ENCODE data around the gene KCNQ1. TPM values are rescaled to one million over a fixed set of nuclear protein-coding genes. Genes with fewer than 3 reads are reported as not detected.

The KCNQ1 gene
- polyA plus RNA-seq, 1 donor (not counting 4 experiments of a cell fraction or from before 2014, with no cell fraction given) = not detected

GRCh38 chr11:2588809-2589537 lies 144.2 kb downstream of the KCNQ1 start:
- no peak overlapping the region for H3K9ac ChIP-seq (ENCODE audit: control insufficient read depth, extremely low read depth, insufficient read depth, low read length)
- no peaks in the 10 kb centered on the region for H3K4me1 ChIP-seq (ENCODE audit: control insufficient read depth, extremely low read depth, insufficient read depth, low read length)
- no peaks in the 10 kb centered on the region for H4K20me1 ChIP-seq (ENCODE audit: control insufficient read depth, extremely low read depth, insufficient read depth, low read length)
- dilution Hi-C loops (cut with MboI; ENCODE audit: extremely low pct_ligation_motif_present, low sequenced_read_pairs) = no loop called here
- H3K27me3 ChIP-seq (ENCODE audit: control insufficient read depth, extremely low read depth, insufficient read depth, low read length) = peaks cover 11% of the 10 kb centered on the region
- DNase-seq (ENCODE audit: low read depth, low spot score) (no peak), FAIRE-seq (no peak)
- no peak overlapping the region for H3K4me3 ChIP-seq (ENCODE audit: control insufficient read depth in 2 of 3, extremely low read depth in 1 of 3, insufficient read depth in 2 of 3, low read depth in 1 of 3, low read length in 3 of 3)
- no peaks in the 10 kb centered on the region for H3K36me3 ChIP-seq (ENCODE audit: control insufficient read depth in 2 of 2, extremely low read depth in 1 of 2, insufficient read depth in 2 of 2, low read length in 2 of 2)
- H3K79me2 ChIP-seq (ENCODE audit: control insufficient read depth, insufficient read depth, low read length) = no peaks in the 10 kb centered on the region
- H2AFZ ChIP-seq (ENCODE audit: control insufficient read depth, low read length) = no peak overlapping the region
- no peak overlapping the region for H3K4me2 ChIP-seq (ENCODE audit: control insufficient read depth, extremely low read depth, insufficient read depth, low read depth, low read length)
- TF ChIP-seq EZH2 (IDR thresholded peaks at IDR 0.05; ENCODE audit: low read length) = no peak
- TF ChIP-seq, protein P1, sequence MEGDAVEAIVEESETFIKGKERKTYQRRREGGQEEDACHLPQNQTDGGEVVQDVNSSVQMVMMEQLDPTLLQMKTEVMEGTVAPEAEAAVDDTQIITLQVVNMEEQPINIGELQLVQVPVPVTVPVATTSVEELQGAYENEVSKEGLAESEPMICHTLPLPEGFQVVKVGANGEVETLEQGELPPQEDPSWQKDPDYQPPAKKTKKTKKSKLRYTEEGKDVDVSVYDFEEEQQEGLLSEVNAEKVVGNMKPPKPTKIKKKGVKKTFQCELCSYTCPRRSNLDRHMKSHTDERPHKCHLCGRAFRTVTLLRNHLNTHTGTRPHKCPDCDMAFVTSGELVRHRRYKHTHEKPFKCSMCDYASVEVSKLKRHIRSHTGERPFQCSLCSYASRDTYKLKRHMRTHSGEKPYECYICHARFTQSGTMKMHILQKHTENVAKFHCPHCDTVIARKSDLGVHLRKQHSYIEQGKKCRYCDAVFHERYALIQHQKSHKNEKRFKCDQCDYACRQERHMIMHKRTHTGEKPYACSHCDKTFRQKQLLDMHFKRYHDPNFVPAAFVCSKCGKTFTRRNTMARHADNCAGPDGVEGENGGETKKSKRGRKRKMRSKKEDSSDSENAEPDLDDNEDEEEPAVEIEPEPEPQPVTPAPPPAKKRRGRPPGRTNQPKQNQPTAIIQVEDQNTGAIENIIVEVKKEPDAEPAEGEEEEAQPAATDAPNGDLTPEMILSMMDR (optimal IDR thresholded peaks at IDR 0.05 in 1 of 3, IDR thresholded peaks at IDR 0.05 in 1 of 3, conservative IDR thresholded peaks at IDR 0.05 in 1 of 3; ENCODE audit: extremely low read depth in 1 of 3, insufficient read depth in 2 of 3, low read length in 3 of 3) = no peak
- H3K27ac ChIP-seq (ENCODE audit: control insufficient read depth, insufficient read depth, low read length) = no peak overlapping the region
- H3K9me3 ChIP-seq (ENCODE audit: control insufficient read depth, low read depth, low read length) = no peaks in the 10 kb centered on the region
- no peaks in the 10 kb centered on the region for H3K9me1 ChIP-seq (ENCODE audit: control insufficient read depth, extremely low read depth, insufficient read depth, low read length)

GRCh38 chr11:2589538-2589934 lies 144.7 kb downstream of the KCNQ1 start:
- H3K9me3 ChIP-seq (ENCODE audit: control insufficient read depth, low read depth, low read length) = no peaks in the 10 kb centered on the region
- dilution Hi-C loops (cut with MboI; ENCODE audit: extremely low pct_ligation_motif_present, low sequenced_read_pairs) = no loop called here
- no peak overlapping the region for H3K27ac ChIP-seq (ENCODE audit: control insufficient read depth, insufficient read depth, low read length)
- H4K20me1 ChIP-seq (ENCODE audit: control insufficient read depth, extremely low read depth, insufficient read depth, low read length) = no peaks in the 10 kb centered on the region
- H3K9ac ChIP-seq (ENCODE audit: control insufficient read depth, extremely low read depth, insufficient read depth, low read length) = no peak overlapping the region
- no peaks in the 10 kb centered on the region for H3K36me3 ChIP-seq (ENCODE audit: control insufficient read depth in 2 of 2, extremely low read depth in 1 of 2, insufficient read depth in 2 of 2, low read length in 2 of 2)
- no peaks in the 10 kb centered on the region for H3K4me1 ChIP-seq (ENCODE audit: control insufficient read depth, extremely low read depth, insufficient read depth, low read length)
- H3K79me2 ChIP-seq (ENCODE audit: control insufficient read depth, insufficient read depth, low read length) = no peaks in the 10 kb centered on the region
- no peaks in the 10 kb centered on the region for H3K9me1 ChIP-seq (ENCODE audit: control insufficient read depth, extremely low read depth, insufficient read depth, low read length)
- no peak overlapping the region for H2AFZ ChIP-seq (ENCODE audit: control insufficient read depth, low read length)
- TF ChIP-seq, protein P1 (optimal IDR thresholded peaks at IDR 0.05 in 1 of 3, IDR thresholded peaks at IDR 0.05 in 1 of 3, conservative IDR thresholded peaks at IDR 0.05 in 1 of 3; ENCODE audit: extremely low read depth in 1 of 3, insufficient read depth in 2 of 3, low read length in 3 of 3) = no peak
- no peak for TF ChIP-seq EZH2 (IDR thresholded peaks at IDR 0.05; ENCODE audit: low read length)
- DNase-seq (ENCODE audit: low read depth, low spot score) = no peak
- H3K4me3 ChIP-seq (ENCODE audit: control insufficient read depth in 2 of 3, extremely low read depth in 1 of 3, insufficient read depth in 2 of 3, low read depth in 1 of 3, low read length in 3 of 3) = no peak overlapping the region
- H3K27me3 ChIP-seq (ENCODE audit: control insufficient read depth, extremely low read depth, insufficient read depth, low read length) = peaks cover 11% of the 10 kb centered on the region
- no peak overlapping the region for H3K4me2 ChIP-seq (ENCODE audit: control insufficient read depth, extremely low read depth, insufficient read depth, low read depth, low read length)
- no peak for FAIRE-seq

Measured in keratinocyte (primary cell).